DMS 273 (cell line): ENCODE measurements around the gene BICC1.
A peak's percentile ranks its signal among the peaks of the same experiment; 100 is the strongest.

Experiments used
- DNase-seq: peaks from one replicate; lab custom pipeline; 2025; ENCODE audit not compliant: unreplicated experiment; lab: John Stamatoyannopoulos, UW

Gene BICC1

GRCh38 chr10:58820386-58820785 lies 307.7 kb downstream of the BICC1 start:
- DNase-seq, result no peak

- no peak for DNase-seq
Observed at GRCh38 chr10:58820861-58821751, 308.4 kb downstream of the BICC1 start.

- DNase-seq, result no peak
Observed at GRCh38 chr10:58821752-58822056, 309.0 kb downstream of the BICC1 start.

- DNase-seq, result no peak
Observed at GRCh38 chr10:58823983-58824382, 311.3 kb downstream of the BICC1 start.

GRCh38 chr10:58824396-58824795 lies 311.7 kb downstream of the BICC1 start:
- DNase-seq, result no peak

GRCh38 chr10:58826694-58827093 lies 314.0 kb downstream of the BICC1 start:
- no peak for DNase-seq

- no peak for DNase-seq
Observed at GRCh38 chr10:58827381-58827780, 314.7 kb downstream of the BICC1 start.

GRCh38 chr10:58829839-58830238 lies 317.2 kb downstream of the BICC1 start:
- no peak for DNase-seq

GRCh38 chr10:58830697-58831096 lies 318.0 kb downstream of the BICC1 start:
- DNase-seq, result peak; percentile 3

- no peak for DNase-seq
Observed at GRCh38 chr10:58833771-58834561, 321.3 kb downstream of the BICC1 start.

- no peak for DNase-seq
Observed at GRCh38 chr10:58836176-58836700, 323.6 kb downstream of the BICC1 start.

- DNase-seq, result no peak
Observed at GRCh38 chr10:58836991-58837575, 324.4 kb downstream of the BICC1 start.

GRCh38 chr10:58837826-58838225 lies 325.2 kb downstream of the BICC1 start:
- no peak for DNase-seq

- no peak for DNase-seq
Observed at GRCh38 chr10:58838561-58839208, 326.0 kb downstream of the BICC1 start.

GRCh38 chr10:58839771-58840170 lies 327.1 kb downstream of the BICC1 start:
- no peak for DNase-seq

- DNase-seq, result no peak
Observed at GRCh38 chr10:58840840-58841435, 328.3 kb downstream of the BICC1 start.

GRCh38 chr10:58842860-58843376 lies 330.2 kb downstream of the BICC1 start:
- no peak for DNase-seq

GRCh38 chr10:58843760-58844159 lies 331.1 kb downstream of the BICC1 start:
- no peak for DNase-seq

- DNase-seq, result no peak
Observed at GRCh38 chr10:58844680-58845079, 332.0 kb downstream of the BICC1 start.

- DNase-seq, result no peak
Observed at GRCh38 chr10:58846856-58847255, 334.2 kb downstream of the BICC1 start.

- DNase-seq, result no peak
Observed at GRCh38 chr10:58851606-58852005, 338.9 kb downstream of the BICC1 start.
